Liver (tissue), 9 donors: Measurements from ENCODE around the gene CMIP. TPM values are rescaled to one million over a fixed set of nuclear protein-coding genes. Genes with fewer than 3 reads are reported as not detected.

ENCODE experiments used
- DNase-seq: peaks from one replicate; pipeline ENCODE4 v3.0.0-alpha.2; 2017; ENCODE audit warnings: low spot score
- H3K27ac ChIP-seq, 2 donors: one replicate each; pipeline ENCODE4 v1.7.0; 2013; ENCODE audit warnings: inconsistent platforms in 2 of 2, low read length in 2 of 2, control low read depth in 1 of 2, low read depth in 1 of 2, mild to moderate bottlenecking in 1 of 2
- H3K27me3 ChIP-seq, 4 donors: one replicate each; pipeline versions ENCODE4 v1.6.1 to v1.7.0; 2013; ENCODE audit warnings: low read length in 3 of 4, inconsistent platforms in 1 of 4, mild to moderate bottlenecking in 1 of 4, moderate library complexity in 1 of 4; ENCODE audit not compliant: control insufficient read depth in 4 of 4, insufficient read depth in 4 of 4
- H3K36me3 ChIP-seq, 4 donors: one replicate each; pipeline versions ENCODE4 v1.6.1 to v1.7.0; 2013; ENCODE audit warnings: low read length in 3 of 4, mild to moderate bottlenecking in 3 of 4, low read depth in 1 of 4, moderate library complexity in 1 of 4; ENCODE audit not compliant: control insufficient read depth in 4 of 4, insufficient read depth in 3 of 4
- H3K4me1 ChIP-seq, 4 donors: one replicate each; pipeline versions ENCODE4 v1.6.1 to v1.7.0; 2013; ENCODE audit warnings: low read length in 3 of 4, mild to moderate bottlenecking in 3 of 4, moderate library complexity in 1 of 4; ENCODE audit not compliant: control insufficient read depth in 4 of 4, insufficient read depth in 4 of 4
- H3K4me3 ChIP-seq, 3 donors: one replicate each; pipeline versions ENCODE4 v1.6.1 to v1.7.0; 2013; ENCODE audit warnings: low read length in 3 of 3, control low read depth in 1 of 3, low read depth in 1 of 3, mild to moderate bottlenecking in 1 of 3
- H3K9ac ChIP-seq, 2 donors: one replicate each; pipeline ENCODE4 v1.7.0; 2013; ENCODE audit warnings: low read length in 2 of 2, mild to moderate bottlenecking in 2 of 2, moderate library complexity in 2 of 2, control low read depth in 1 of 2, low read depth in 1 of 2
- H3K9me3 ChIP-seq, 4 donors: one replicate each; pipeline versions ENCODE4 v1.6.1 to v1.7.0; 2013; ENCODE audit warnings: low read length in 3 of 4; ENCODE audit not compliant: control insufficient read depth in 4 of 4
- CTCF ChIP-seq: fragments of 150-350 bp; IDR thresholded peaks from 2 replicates; pipeline ENCODE4 v1.5.1; 2017; ENCODE audit warnings: improper control_type of control experiment, low read depth, low read length; ENCODE audit not compliant: missing input control
- EGR1 ChIP-seq, 2 donors: IDR thresholded peaks; 2 replicates each; pipeline ENCODE4 v1.6.1; 2016 to 2018; ENCODE audit warnings: antibody characterized with exemption in 2 of 2, low read depth in 2 of 2
- FOXA1 ChIP-seq: IDR thresholded peaks from 2 replicates; pipeline ENCODE4 v1.6.1; 2016; ENCODE audit warnings: antibody characterized with exemption
- FOXA2 ChIP-seq: IDR thresholded peaks from 2 replicates; pipeline ENCODE4 v1.6.1; 2016; ENCODE audit warnings: antibody characterized with exemption
- GABPA ChIP-seq, 2 donors: IDR thresholded peaks in 1 of 2; conservative IDR thresholded peaks in 1 of 2; 2 replicates each; pipeline ENCODE4 v1.6.1; 2016; ENCODE audit warnings: antibody characterized with exemption in 2 of 2, mild to moderate bottlenecking in 1 of 2, moderate library complexity in 1 of 2
- HNF4A ChIP-seq, 2 donors: conservative IDR thresholded peaks; 2 replicates each; pipeline ENCODE4 v1.6.1; 2016; ENCODE audit warnings: antibody characterized with exemption in 2 of 2, mild to moderate bottlenecking in 2 of 2
- HNF4G ChIP-seq: IDR thresholded peaks from 2 replicates; pipeline ENCODE4 v1.6.1; 2016; ENCODE audit warnings: antibody characterized with exemption
- JUND ChIP-seq, 2 donors: IDR thresholded peaks; 2 replicates each; pipeline ENCODE4 v1.6.1; 2016; ENCODE audit warnings: antibody characterized with exemption in 2 of 2
- MAX ChIP-seq: IDR thresholded peaks from 2 replicates; pipeline ENCODE4 v1.6.1; 2016; ENCODE audit warnings: antibody characterized with exemption
- NR2F2 ChIP-seq: IDR thresholded peaks from 2 replicates; pipeline ENCODE4 v1.6.1; 2016; ENCODE audit warnings: antibody characterized with exemption
- REST ChIP-seq: IDR thresholded peaks from 2 replicates; pipeline ENCODE4 v1.6.1; 2016; ENCODE audit warnings: antibody characterized with exemption, mild to moderate bottlenecking
- RXRA ChIP-seq, 2 donors: IDR thresholded peaks; 2 replicates each; pipeline ENCODE4 v1.6.1; 2017 to 2018; ENCODE audit warnings: antibody characterized with exemption in 2 of 2, mild to moderate bottlenecking in 1 of 2
- SP1 ChIP-seq: IDR thresholded peaks from 2 replicates; pipeline ENCODE4 v1.6.1; 2018; ENCODE audit warnings: antibody characterized with exemption, mild to moderate bottlenecking
- TAF1 ChIP-seq: conservative IDR thresholded peaks from 2 replicates; pipeline ENCODE4 v1.6.1; 2016; ENCODE audit warnings: antibody characterized with exemption, mild to moderate bottlenecking
- YY1 ChIP-seq: IDR thresholded peaks from 2 replicates; pipeline ENCODE4 v1.6.1; 2016; ENCODE audit warnings: antibody characterized with exemption, mild to moderate bottlenecking
- WGBS: extraction: QIAGEN DNeasy Blood & Tissue Kit; methylation state at CpG from one replicate; pipeline ENCODE4 v1.1.7; 2013; 5-methylcytosine and 5-hydroxymethylcytosine counted together
- polyA plus RNA-seq, 2 donors: library from polyadenylated mRNA; stranded (reverse) in 1 of 2; unstranded in 1 of 2; fragments of 200-250 nt in 1 of 2; fragments of >200 nt in 1 of 2; fragmentation: Nextera tagmentation in 1 of 2; extraction: Ambion mirVana in 1 of 2; gene quantifications; one replicate each; pipeline versions ENCODE4 v1.2.1 to v1.2.3, GENCODE V29; 2013 to 2015
- total RNA-seq, 2 donors: library from RNA; depleted of rRNA; stranded (reverse); fragments of >200 nt; gene quantifications; one replicate each; pipeline ENCODE4 v1.2.3, GENCODE V29; 2014
- TF ChIP-seq, protein P1 (sequence below): IDR thresholded peaks from 2 replicates; pipeline ENCODE4 v1.6.1; 2016; ENCODE audit warnings: antibody characterized with exemption
- TF ChIP-seq, protein P2 (sequence below): IDR thresholded peaks from 2 replicates; pipeline ENCODE4 v1.6.1; 2016; ENCODE audit warnings: antibody characterized with exemption
- donor health status: healthy.
- donor health status: healthy.
- donor health status: healthy.
- donor health status: healthy.
- donor health status: healthy.

The CMIP gene
- total and polyA plus RNA-seq, 4 donors: 1.7 to 15.6 (median 10.1) TPM

DNA sequence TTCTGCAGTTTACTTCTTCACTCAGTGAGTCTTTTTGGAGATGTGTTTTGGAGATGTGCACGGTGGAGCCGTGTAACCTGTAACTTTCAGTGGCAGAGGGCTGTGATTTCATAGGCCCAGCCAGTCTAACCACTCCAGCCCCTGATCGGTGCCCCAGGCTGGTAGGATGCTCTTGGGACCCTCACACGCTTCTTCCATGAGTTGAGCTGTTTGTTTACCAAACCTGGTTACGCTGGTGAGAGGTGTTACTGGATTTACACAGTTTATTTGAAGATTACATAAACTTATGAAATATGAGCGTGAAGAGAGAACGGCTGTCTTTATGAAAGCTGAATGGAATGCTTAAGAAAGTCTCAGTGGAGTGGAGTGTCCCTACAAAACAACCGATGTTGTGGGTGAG is 96.7 kb downstream of the CMIP start:
- H3K36me3 ChIP-seq: no peaks in the 10 kb centered on the region
- H3K9ac ChIP-seq: no peak overlapping the region
- no peaks in the 10 kb centered on the region for H3K27me3 ChIP-seq
- TF ChIP-seq HNF4G: no peak
- TF ChIP-seq YY1: no peak
- TF ChIP-seq FOXA2: no peak
- TF ChIP-seq CTCF: no peak
- no peak for TF ChIP-seq FOXA1
- no peak for TF ChIP-seq NR2F2
- H3K4me3 ChIP-seq: no peak overlapping the region
- H3K27ac ChIP-seq: no peak overlapping the region
- 92% methylated on average over 8 of the region's 8 CpGs for WGBS
- H3K9me3 ChIP-seq: no peaks in the 10 kb centered on the region
- peaks cover 10 to 54% (median 47%) of the 10 kb centered on the region in 4 donors for H3K4me1 ChIP-seq
- DNase-seq: no peak

DNA sequence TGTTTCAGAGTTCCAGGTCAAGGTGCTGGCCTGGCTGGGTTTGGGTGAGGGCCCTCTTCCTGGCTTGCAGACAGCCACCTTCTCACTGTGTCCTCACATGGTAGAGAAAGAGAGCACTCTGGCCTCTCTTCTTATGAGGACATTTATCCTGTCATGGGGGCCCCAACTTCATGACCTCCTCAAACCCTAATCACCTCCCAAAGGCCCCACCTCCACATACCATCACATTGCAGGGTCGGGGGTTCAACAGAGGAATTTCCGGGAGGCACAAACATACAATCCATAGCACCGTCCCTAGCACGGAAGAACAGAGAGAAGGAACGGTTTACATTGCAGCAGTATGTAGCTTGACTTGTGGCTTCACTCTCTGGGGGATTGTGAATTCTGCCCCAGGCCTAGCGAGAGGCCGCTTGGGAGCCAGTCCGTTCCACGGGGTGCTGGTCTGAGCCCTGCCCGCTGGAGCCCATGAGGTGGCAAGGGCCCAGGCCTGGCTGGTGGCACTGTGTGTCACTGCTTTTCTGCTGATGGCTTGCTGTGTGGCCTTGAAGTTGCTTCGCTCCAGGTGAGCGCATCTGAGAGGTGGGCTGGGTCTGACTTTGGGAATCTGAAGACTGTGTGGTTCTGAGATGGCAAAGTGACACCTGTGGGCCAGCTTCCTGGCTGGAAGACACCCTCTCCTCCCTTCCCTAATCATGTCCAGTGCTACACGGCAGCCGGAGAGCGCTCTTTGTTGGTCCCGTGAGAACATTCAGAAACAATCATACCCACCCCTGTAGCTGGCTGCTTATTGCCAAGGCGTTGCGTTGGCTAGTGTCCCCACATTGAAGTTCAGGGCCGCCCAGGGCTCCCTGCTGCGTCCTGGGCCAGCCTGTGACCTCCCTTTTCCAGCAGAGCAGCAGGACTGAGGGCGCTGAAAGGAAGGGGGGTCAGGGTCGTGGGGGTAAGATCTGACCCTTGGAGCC is 98.3 kb downstream of the CMIP start:
- no peak for DNase-seq
- Histone ChIP-seq H3K9ac (no peak overlapping the region), H3K36me3 (no peaks in the 10 kb centered on the region), H3K27me3 (no peaks in the 10 kb centered on the region), H3K27ac (peak overlapping the region; percentile 87 to 91), H3K4me3 (no peak overlapping the region), H3K9me3 (no peaks in the 10 kb centered on the region), H3K4me1 (peaks cover 10 to 60% (median 51%) of the 10 kb centered on the region in 4 donors)
- TF ChIP-seq EGR1 (IDR thresholded peaks at IDR 0.05; ENCODE audit: low read depth in 2 of 2) (no peak), CTCF (no peak), SP1 (peak; percentile 29), RXRA (IDR thresholded peaks at IDR 0.05) (peak in 1 of 2 donors; percentile 65), NR2F2 (peak; percentile 80), FOXA1 (no peak), MAX (no peak), REST (no peak), TAF1 (no peak), GABPA (IDR thresholded peaks at IDR 0.05 in 1 of 2, conservative IDR thresholded peaks at IDR 0.05 in 1 of 2) (no peak), JUND (IDR thresholded peaks at IDR 0.05) (no peak), FOXA2 (no peak), HNF4A (conservative IDR thresholded peaks at IDR 0.05) (peak in 1 of 2 donors; percentile 38)
- TF ChIP-seq, protein P1, sequence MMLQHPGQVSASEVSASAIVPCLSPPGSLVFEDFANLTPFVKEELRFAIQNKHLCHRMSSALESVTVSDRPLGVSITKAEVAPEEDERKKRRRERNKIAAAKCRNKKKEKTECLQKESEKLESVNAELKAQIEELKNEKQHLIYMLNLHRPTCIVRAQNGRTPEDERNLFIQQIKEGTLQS: no peak
- TF ChIP-seq, protein P2, sequence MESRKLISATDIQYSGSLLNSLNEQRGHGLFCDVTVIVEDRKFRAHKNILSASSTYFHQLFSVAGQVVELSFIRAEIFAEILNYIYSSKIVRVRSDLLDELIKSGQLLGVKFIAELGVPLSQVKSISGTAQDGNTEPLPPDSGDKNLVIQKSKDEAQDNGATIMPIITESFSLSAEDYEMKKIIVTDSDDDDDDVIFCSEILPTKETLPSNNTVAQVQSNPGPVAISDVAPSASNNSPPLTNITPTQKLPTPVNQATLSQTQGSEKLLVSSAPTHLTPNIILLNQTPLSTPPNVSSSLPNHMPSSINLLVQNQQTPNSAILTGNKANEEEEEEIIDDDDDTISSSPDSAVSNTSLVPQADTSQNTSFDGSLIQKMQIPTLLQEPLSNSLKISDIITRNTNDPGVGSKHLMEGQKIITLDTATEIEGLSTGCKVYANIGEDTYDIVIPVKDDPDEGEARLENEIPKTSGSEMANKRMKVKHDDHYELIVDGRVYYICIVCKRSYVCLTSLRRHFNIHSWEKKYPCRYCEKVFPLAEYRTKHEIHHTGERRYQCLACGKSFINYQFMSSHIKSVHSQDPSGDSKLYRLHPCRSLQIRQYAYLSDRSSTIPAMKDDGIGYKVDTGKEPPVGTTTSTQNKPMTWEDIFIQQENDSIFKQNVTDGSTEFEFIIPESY: no peak
- 72% methylated on average over 22 of the region's 22 CpGs for WGBS
